B cell (primary cell): ENCODE data around the gene PTGER3.

Source experiments
- CTCF ChIP-seq: fragments of 200-600 bp; IDR thresholded peaks from one replicate; pipeline ENCODE4 v1.8.0; 2022; ENCODE audit warnings: antibody characterized with exemption, mild to moderate bottlenecking
- EZH2 ChIP-seq: IDR thresholded peaks from 2 replicates; pipeline ENCODE4 v1.6.1; 2012; ENCODE audit warnings: borderline replicate concordance, low read depth, mild to moderate bottlenecking, moderate library complexity, low read length; ENCODE audit not compliant: insufficient read depth, poor library complexity, severe bottlenecking

- TF ChIP-seq CTCF (no peak), EZH2 (no peak)
Observed at GRCh38 chr1:70979881-70980280, 67.7 kb downstream of the PTGER3 start.
